ENCODE measurements around the gene ACTR3C. TPM values are rescaled to one million over a fixed set of nuclear protein-coding genes. Genes with fewer than 3 reads are reported as not detected.
"Not testable (repeated sequence)": the region's sequence is repeated elsewhere in the genome, so short reads cannot be mapped to it uniquely, and the experiment has no call there.

The ACTR3C gene
- total RNA-seq, 1 donor from 2014 or later: 1.6 TPM

GRCh38 chr7:150288816-150289215 is 34.5 kb downstream of the ACTR3C start:
- not testable (repeated sequence) for H3K27me3 ChIP-seq (ENCODE audit: control insufficient read depth in 3 of 3, insufficient read depth in 3 of 3, low read length in 3 of 3); H3K4me1 ChIP-seq (ENCODE audit: control insufficient read depth in 3 of 3, insufficient read depth in 3 of 3, low read length in 3 of 3); H3K4me3 ChIP-seq (ENCODE audit: low read length in 3 of 3); H3K27ac ChIP-seq (ENCODE audit: low read depth, low read length); H3K9ac ChIP-seq (ENCODE audit: low read depth in 1 of 3, low read length in 3 of 3); H3K36me3 ChIP-seq (ENCODE audit: control insufficient read depth in 3 of 3, insufficient read depth in 3 of 3, low read length in 3 of 3); H3K9me3 ChIP-seq (ENCODE audit: control insufficient read depth in 3 of 3, low read length in 3 of 3)

- not testable (repeated sequence) for H3K9me3 ChIP-seq (ENCODE audit: control insufficient read depth in 3 of 3, low read length in 3 of 3); H3K4me3 ChIP-seq (ENCODE audit: low read length in 3 of 3); H3K36me3 ChIP-seq (ENCODE audit: control insufficient read depth in 3 of 3, insufficient read depth in 3 of 3, low read length in 3 of 3); H3K27me3 ChIP-seq (ENCODE audit: control insufficient read depth in 3 of 3, insufficient read depth in 3 of 3, low read length in 3 of 3); H3K27ac ChIP-seq (ENCODE audit: low read depth, low read length); H3K9ac ChIP-seq (ENCODE audit: low read depth in 1 of 3, low read length in 3 of 3); H3K4me1 ChIP-seq (ENCODE audit: control insufficient read depth in 3 of 3, insufficient read depth in 3 of 3, low read length in 3 of 3)
Measured at GRCh38 chr7:150287815-150288214, 35.5 kb downstream of the ACTR3C start.

GRCh38 chr7:150285849-150286754 is 37.2 kb downstream of the ACTR3C start:
- not testable (repeated sequence) for H3K36me3 ChIP-seq (ENCODE audit: control insufficient read depth in 3 of 3, insufficient read depth in 3 of 3, low read length in 3 of 3); H3K4me3 ChIP-seq (ENCODE audit: low read length in 3 of 3); H3K27me3 ChIP-seq (ENCODE audit: control insufficient read depth in 3 of 3, insufficient read depth in 3 of 3, low read length in 3 of 3); H3K9me3 ChIP-seq (ENCODE audit: control insufficient read depth in 3 of 3, low read length in 3 of 3); H3K4me1 ChIP-seq (ENCODE audit: control insufficient read depth in 3 of 3, insufficient read depth in 3 of 3, low read length in 3 of 3); H3K9ac ChIP-seq (ENCODE audit: low read depth in 1 of 3, low read length in 3 of 3); H3K27ac ChIP-seq (ENCODE audit: low read depth, low read length)

DNA sequence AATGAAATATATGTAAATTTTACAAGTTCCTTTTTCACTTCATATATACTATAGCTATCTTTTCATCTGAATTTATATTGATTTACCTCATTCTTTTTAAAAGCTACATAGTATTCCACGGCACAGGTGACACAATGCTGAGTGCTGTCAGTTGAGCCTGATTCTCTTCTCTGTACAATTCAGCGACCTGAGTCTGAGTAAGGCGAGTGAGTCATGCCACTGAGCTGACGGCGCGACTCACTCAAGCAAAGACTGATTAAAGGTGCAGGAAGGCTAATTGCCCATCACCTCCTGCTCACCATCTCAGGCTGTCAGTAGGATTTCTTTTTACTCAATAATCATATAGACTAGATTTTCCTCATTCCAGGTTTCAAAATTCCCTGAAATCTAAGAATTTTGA is 39.7 kb downstream of the ACTR3C start:
- H3K27ac ChIP-seq (ENCODE audit: low read depth, low read length); H3K27me3 ChIP-seq (ENCODE audit: control insufficient read depth in 3 of 3, insufficient read depth in 3 of 3, low read length in 3 of 3); H3K36me3 ChIP-seq (ENCODE audit: control insufficient read depth in 3 of 3, insufficient read depth in 3 of 3, low read length in 3 of 3); H3K9me3 ChIP-seq (ENCODE audit: control insufficient read depth in 3 of 3, low read length in 3 of 3); H3K4me3 ChIP-seq (ENCODE audit: low read length in 3 of 3); H3K4me1 ChIP-seq (ENCODE audit: control insufficient read depth in 3 of 3, insufficient read depth in 3 of 3, low read length in 3 of 3); H3K9ac ChIP-seq (ENCODE audit: low read depth in 1 of 3, low read length in 3 of 3): not testable (repeated sequence)

GRCh38 chr7:150283111-150283510 is 40.2 kb downstream of the ACTR3C start:
- not testable (repeated sequence) for H3K4me3 ChIP-seq (ENCODE audit: low read length in 3 of 3); H3K9me3 ChIP-seq (ENCODE audit: control insufficient read depth in 3 of 3, low read length in 3 of 3); H3K27ac ChIP-seq (ENCODE audit: low read depth, low read length); H3K4me1 ChIP-seq (ENCODE audit: control insufficient read depth in 3 of 3, insufficient read depth in 3 of 3, low read length in 3 of 3); H3K27me3 ChIP-seq (ENCODE audit: control insufficient read depth in 3 of 3, insufficient read depth in 3 of 3, low read length in 3 of 3); H3K36me3 ChIP-seq (ENCODE audit: control insufficient read depth in 3 of 3, insufficient read depth in 3 of 3, low read length in 3 of 3); H3K9ac ChIP-seq (ENCODE audit: low read depth in 1 of 3, low read length in 3 of 3)

DNA sequence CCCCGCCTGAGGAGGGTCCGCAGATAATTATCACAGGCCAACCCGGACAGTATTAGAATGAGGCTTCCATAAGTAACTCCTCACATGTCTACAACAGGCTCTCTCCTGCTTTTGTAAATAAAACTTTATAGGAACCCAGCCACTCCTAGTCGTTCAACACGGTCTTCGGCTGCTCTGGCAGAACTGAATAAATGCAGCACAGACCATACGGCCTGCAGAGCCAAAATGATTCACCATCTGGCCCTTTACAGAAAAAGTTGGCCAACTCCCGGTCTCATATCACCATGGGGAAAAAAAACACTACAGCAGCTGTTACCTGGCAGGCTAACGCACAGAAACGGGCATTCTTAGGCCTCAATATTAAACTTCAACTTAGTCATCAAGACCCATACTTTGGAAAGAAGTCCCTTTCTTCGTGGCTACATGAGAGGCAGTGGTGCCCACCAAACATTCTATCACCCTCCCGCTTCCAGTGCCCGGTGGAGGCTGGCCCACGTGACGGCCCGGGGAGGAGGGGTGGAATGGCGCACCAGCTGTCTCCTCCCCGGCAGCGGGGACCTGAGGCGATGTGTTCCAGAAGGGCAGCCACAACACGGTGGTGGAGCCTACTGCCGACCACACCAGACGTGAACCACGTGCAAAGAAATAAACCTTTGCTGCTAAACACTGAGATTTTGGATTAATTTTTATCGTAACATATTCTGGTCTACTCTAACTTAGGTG is 41.5 kb downstream of the ACTR3C start:
- not testable (repeated sequence) for H3K27ac ChIP-seq (ENCODE audit: low read depth, low read length); H3K27me3 ChIP-seq (ENCODE audit: control insufficient read depth in 3 of 3, insufficient read depth in 3 of 3, low read length in 3 of 3); H3K36me3 ChIP-seq (ENCODE audit: control insufficient read depth in 3 of 3, insufficient read depth in 3 of 3, low read length in 3 of 3); H3K4me3 ChIP-seq (ENCODE audit: low read length in 3 of 3); H3K9ac ChIP-seq (ENCODE audit: low read depth in 1 of 3, low read length in 3 of 3); H3K4me1 ChIP-seq (ENCODE audit: control insufficient read depth in 3 of 3, insufficient read depth in 3 of 3, low read length in 3 of 3); H3K9me3 ChIP-seq (ENCODE audit: control insufficient read depth in 3 of 3, low read length in 3 of 3)

GRCh38 chr7:150278383-150278782 is 45.0 kb downstream of the ACTR3C start:
- not testable (repeated sequence) for H3K36me3 ChIP-seq (ENCODE audit: control insufficient read depth in 3 of 3, insufficient read depth in 3 of 3, low read length in 3 of 3); H3K27ac ChIP-seq (ENCODE audit: low read depth, low read length); H3K4me3 ChIP-seq (ENCODE audit: low read length in 3 of 3); H3K9ac ChIP-seq (ENCODE audit: low read depth in 1 of 3, low read length in 3 of 3); H3K27me3 ChIP-seq (ENCODE audit: control insufficient read depth in 3 of 3, insufficient read depth in 3 of 3, low read length in 3 of 3); H3K9me3 ChIP-seq (ENCODE audit: control insufficient read depth in 3 of 3, low read length in 3 of 3); H3K4me1 ChIP-seq (ENCODE audit: control insufficient read depth in 3 of 3, insufficient read depth in 3 of 3, low read length in 3 of 3)

DNA sequence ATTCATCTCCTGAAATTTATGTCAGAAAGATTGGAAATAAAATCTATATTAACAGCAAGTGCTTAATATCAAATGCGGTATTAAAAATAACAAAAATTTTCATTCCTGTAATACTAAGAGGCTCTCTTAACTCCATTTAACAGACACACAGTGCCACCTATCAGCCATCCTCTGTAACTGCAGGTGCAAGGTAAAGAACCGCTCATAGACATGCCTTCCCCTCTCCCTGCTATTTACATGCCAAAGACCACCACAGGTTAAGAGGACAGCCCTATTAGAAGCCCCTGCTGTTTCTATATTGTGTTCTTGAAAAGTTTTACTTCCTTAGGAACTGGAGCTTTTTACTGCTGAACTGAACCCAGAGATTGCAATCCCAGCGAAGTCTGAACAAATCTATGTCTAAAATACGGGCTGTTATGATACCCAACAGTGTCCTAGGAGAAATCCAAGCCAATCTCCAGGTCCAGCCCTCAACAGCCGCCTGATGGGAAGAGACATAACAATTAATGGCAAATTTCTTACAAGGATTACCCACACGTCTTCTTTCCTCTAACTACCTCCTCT is 47.1 kb downstream of the ACTR3C start:
- not testable (repeated sequence) for H3K9ac ChIP-seq (ENCODE audit: low read depth in 1 of 3, low read length in 3 of 3); H3K4me3 ChIP-seq (ENCODE audit: low read length in 3 of 3); H3K4me1 ChIP-seq (ENCODE audit: control insufficient read depth in 3 of 3, insufficient read depth in 3 of 3, low read length in 3 of 3); H3K36me3 ChIP-seq (ENCODE audit: control insufficient read depth in 3 of 3, insufficient read depth in 3 of 3, low read length in 3 of 3); H3K27ac ChIP-seq (ENCODE audit: low read depth, low read length); H3K27me3 ChIP-seq (ENCODE audit: control insufficient read depth in 3 of 3, insufficient read depth in 3 of 3, low read length in 3 of 3); H3K9me3 ChIP-seq (ENCODE audit: control insufficient read depth in 3 of 3, low read length in 3 of 3)

DNA sequence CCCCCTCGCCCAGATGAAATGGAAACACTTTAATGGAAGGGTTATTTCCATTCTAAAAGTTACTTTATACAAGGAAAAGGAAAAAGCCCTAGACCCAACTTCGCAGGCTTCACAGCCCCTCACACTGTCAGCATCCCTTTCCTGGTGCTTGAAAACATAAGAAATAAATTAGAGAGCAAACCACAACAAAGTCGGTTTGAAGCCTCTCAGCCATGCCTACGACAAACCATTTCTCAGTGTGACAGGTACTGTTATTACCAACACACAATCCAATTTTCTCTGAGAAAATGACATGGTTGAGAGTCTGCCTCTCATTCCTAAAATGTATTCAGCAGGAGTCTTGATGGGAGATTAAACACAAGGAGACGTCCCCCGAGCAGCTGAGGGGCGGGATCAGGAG is 51.4 kb downstream of the ACTR3C start:
- H3K27ac ChIP-seq (ENCODE audit: low read depth, low read length); H3K27me3 ChIP-seq (ENCODE audit: control insufficient read depth in 3 of 3, insufficient read depth in 3 of 3, low read length in 3 of 3); H3K9ac ChIP-seq (ENCODE audit: low read depth in 1 of 3, low read length in 3 of 3); H3K36me3 ChIP-seq (ENCODE audit: control insufficient read depth in 3 of 3, insufficient read depth in 3 of 3, low read length in 3 of 3); H3K4me1 ChIP-seq (ENCODE audit: control insufficient read depth in 3 of 3, insufficient read depth in 3 of 3, low read length in 3 of 3); H3K4me3 ChIP-seq (ENCODE audit: low read length in 3 of 3); H3K9me3 ChIP-seq (ENCODE audit: control insufficient read depth in 3 of 3, low read length in 3 of 3): not testable (repeated sequence)

DNA sequence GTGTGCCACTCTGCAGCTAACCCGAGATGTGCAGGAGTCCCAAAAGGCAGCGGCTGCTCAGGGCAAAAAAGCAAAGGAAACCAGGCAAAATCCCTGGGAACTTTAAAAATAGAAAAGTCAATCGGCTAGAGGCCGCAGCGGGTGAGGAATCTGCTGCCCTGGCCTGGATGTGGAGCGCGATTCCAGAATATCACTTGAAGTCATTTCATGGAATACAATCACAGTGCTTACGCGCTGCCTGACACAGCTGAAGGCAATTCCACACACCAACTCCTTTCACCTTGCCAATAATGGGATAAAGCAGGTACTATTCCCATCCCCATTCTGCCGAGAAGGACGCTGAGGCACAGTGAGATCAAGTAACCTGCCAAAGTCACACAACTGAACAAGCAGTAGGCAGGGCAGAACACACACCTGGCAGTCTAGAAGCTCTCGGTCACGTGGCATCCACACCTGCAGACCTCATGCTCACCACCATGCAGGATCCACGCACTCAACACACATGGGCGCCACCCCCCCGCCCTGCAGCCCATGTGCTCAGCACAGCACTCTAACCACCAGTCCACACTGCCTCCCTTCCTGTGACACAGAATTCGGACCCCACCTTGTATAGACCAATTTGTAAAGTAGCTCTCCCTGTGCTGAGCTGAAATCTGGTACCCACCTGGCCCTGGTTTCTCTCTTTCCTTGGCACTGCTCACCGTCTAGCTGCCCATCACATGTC is 53.1 kb downstream of the ACTR3C start:
- H3K27ac ChIP-seq (ENCODE audit: low read depth, low read length); H3K36me3 ChIP-seq (ENCODE audit: control insufficient read depth in 3 of 3, insufficient read depth in 3 of 3, low read length in 3 of 3): not testable (repeated sequence)

More for the DNA sequence above, 53.1 kb downstream of the ACTR3C start:
- H3K9me3 ChIP-seq (ENCODE audit: control insufficient read depth in 3 of 3, low read length in 3 of 3); H3K9ac ChIP-seq (ENCODE audit: low read depth in 1 of 3, low read length in 3 of 3); H3K4me1 ChIP-seq (ENCODE audit: control insufficient read depth in 3 of 3, insufficient read depth in 3 of 3, low read length in 3 of 3); H3K4me3 ChIP-seq (ENCODE audit: low read length in 3 of 3); H3K27me3 ChIP-seq (ENCODE audit: control insufficient read depth in 3 of 3, insufficient read depth in 3 of 3, low read length in 3 of 3): not testable (repeated sequence)

Measured in skeletal muscle tissue (tissue), 4 donors.